ENCODE results near the gene C1orf21.

The C1orf21 gene

GRCh38 chr1:184559117-184559713, 172.4 kb downstream of the C1orf21 start:
- DNase-seq: no peak

GRCh38 chr1:184562806-184563205, 176.0 kb downstream of the C1orf21 start:
- peak; percentile 63 for DNase-seq

- peak; percentile 41 for DNase-seq
Observed at GRCh38 chr1:184563308-184563707, 176.5 kb downstream of the C1orf21 start.

GRCh38 chr1:184567009-184567408, 180.2 kb downstream of the C1orf21 start:
- no peak for DNase-seq

- DNase-seq: peak; percentile 12
Observed at GRCh38 chr1:184567637-184568036, 180.8 kb downstream of the C1orf21 start.

GRCh38 chr1:184568148-184568547, 181.3 kb downstream of the C1orf21 start:
- no peak for DNase-seq

GRCh38 chr1:184569106-184569505, 182.3 kb downstream of the C1orf21 start:
- no peak for DNase-seq

GRCh38 chr1:184574588-184574987, 187.8 kb downstream of the C1orf21 start:
- DNase-seq: no peak

GRCh38 chr1:184576822-184577221, 190.0 kb downstream of the C1orf21 start:
- DNase-seq: no peak

- DNase-seq: no peak
Observed at GRCh38 chr1:184577319-184577718, 190.5 kb downstream of the C1orf21 start.

GRCh38 chr1:184582411-184582810, 195.6 kb downstream of the C1orf21 start:
- no peak for DNase-seq

- peak; percentile 6 for DNase-seq
Observed at GRCh38 chr1:184583849-184584248, 197.0 kb downstream of the C1orf21 start.

- DNase-seq: no peak
Observed at GRCh38 chr1:184588701-184589100, 201.9 kb downstream of the C1orf21 start.

- DNase-seq: no peak
Observed at GRCh38 chr1:184590163-184590750, 203.4 kb downstream of the C1orf21 start.

GRCh38 chr1:184593597-184593996, 206.8 kb downstream of the C1orf21 start:
- DNase-seq: no peak

GRCh38 chr1:184595596-184595995, 208.8 kb downstream of the C1orf21 start:
- DNase-seq: peak; percentile 69

- DNase-seq: no peak
Observed at GRCh38 chr1:184596950-184597645, 210.3 kb downstream of the C1orf21 start.

- peak; percentile 23 for DNase-seq
Observed at GRCh38 chr1:184597650-184598357, 211.0 kb downstream of the C1orf21 start.

- no peak for DNase-seq
Observed at GRCh38 chr1:184598403-184599193, 211.8 kb downstream of the C1orf21 start.

GRCh38 chr1:184604152-184604900, 217.5 kb downstream of the C1orf21 start:
- DNase-seq: no peak

- no peak for DNase-seq
Observed at GRCh38 chr1:184605941-184606340, 219.1 kb downstream of the C1orf21 start.

- no peak for DNase-seq
Observed at GRCh38 chr1:184606786-184607185, 220.0 kb downstream of the C1orf21 start.
